SK-N-SH treated with all-trans-retinoic acid at 6 μM for 48 hours (cell line): ENCODE data around the gene KNDC1.

Source experiments
- ARNTL ChIP-seq: fragments of 450-650 bp; formaldehyde crosslinking; IDR thresholded peaks from 2 replicates; pipeline ENCODE4 v1.5.0; 2020; ENCODE audit warnings: low read depth, mild to moderate bottlenecking, moderate library complexity, borderline replicate concordance
- CSDC2 ChIP-seq: fragments of 250-450 bp; sonication (Bioruptor Pico); IDR thresholded peaks from 2 replicates; pipeline ENCODE4 v1.5.0; 2020; ENCODE audit warnings: mild to moderate bottlenecking, moderate library complexity
- CSRNP3 ChIP-seq: fragments of 250-450 bp; sonication (Bioruptor Pico); IDR thresholded peaks from 2 replicates; pipeline ENCODE4 v1.5.1; 2021; ENCODE audit warnings: mild to moderate bottlenecking, moderate library complexity
- OSR1 ChIP-seq: fragments of 250-450 bp; sonication (Bioruptor Pico); IDR thresholded peaks from 2 replicates; pipeline ENCODE4 v1.8.0; 2022; ENCODE audit warnings: moderate library complexity, mild to moderate bottlenecking, inconsistent platforms
- PPARA ChIP-seq: fragments of 250-450 bp; sonication (Bioruptor Pico); IDR thresholded peaks from 2 replicates; pipeline ENCODE4 v1.5.0; 2020; ENCODE audit warnings: mild to moderate bottlenecking, borderline replicate concordance
- TOX ChIP-seq: fragments of 250-450 bp; sonication (Bioruptor Pico); IDR thresholded peaks from 2 replicates; pipeline ENCODE4 v1.8.0; 2021; ENCODE audit warnings: mild to moderate bottlenecking, moderate library complexity, borderline replicate concordance
- ZFP3 ChIP-seq: fragments of 250-450 bp; sonication (Bioruptor Pico); IDR thresholded peaks from 2 replicates; pipeline ENCODE4 v1.5.0; 2020; ENCODE audit warnings: mild to moderate bottlenecking, moderate library complexity
- ZFP30 ChIP-seq: fragments of 450-650 bp; formaldehyde crosslinking; IDR thresholded peaks from 2 replicates; pipeline ENCODE4 v1.5.0; 2022; ENCODE audit warnings: mild to moderate bottlenecking, moderate library complexity
- ZNF565 ChIP-seq: fragments of 450-650 bp; formaldehyde crosslinking; conservative IDR thresholded peaks from 2 replicates; pipeline ENCODE4 v1.5.0; 2020; ENCODE audit warnings: low read depth, mild to moderate bottlenecking, moderate library complexity
- ZNF70 ChIP-seq: fragments of 450-650 bp; formaldehyde crosslinking; IDR thresholded peaks from 2 replicates; pipeline ENCODE4 v1.5.0; 2020; ENCODE audit warnings: mild to moderate bottlenecking, moderate library complexity
- TF ChIP-seq, protein P1 (sequence below): fragments of 250-450 bp; sonication (Bioruptor Pico); IDR thresholded peaks from 2 replicates; pipeline ENCODE4 v1.5.1; 2020; ENCODE audit warnings: low read depth, mild to moderate bottlenecking, moderate library complexity

DNA sequence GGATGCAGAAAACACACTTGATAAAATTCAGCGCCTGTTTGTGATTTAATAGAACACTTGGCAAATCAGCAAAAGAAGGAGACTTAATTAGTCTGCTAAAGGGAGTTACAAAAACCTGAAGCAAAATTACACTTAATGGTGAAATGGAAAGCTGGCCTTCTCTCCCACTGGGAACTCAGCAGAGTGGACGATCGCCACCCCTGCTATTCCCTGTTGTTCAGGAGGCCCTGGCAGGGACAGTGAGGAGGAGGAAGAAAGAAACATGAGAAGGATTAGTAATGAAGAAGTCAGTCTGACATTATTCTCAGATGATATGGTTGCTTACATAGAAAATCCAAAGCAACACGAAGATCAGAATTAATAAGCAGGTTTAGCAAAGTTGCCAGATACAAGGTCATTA is 5.6 kb upstream of the KNDC1 start:
- no peak for TF ChIP-seq PPARA (CRISPR knock-in tag)
- TF ChIP-seq CSRNP3 (CRISPR knock-in tag): no peak
- TF ChIP-seq ZFP30 (CRISPR knock-in tag): no peak
- TF ChIP-seq TOX (CRISPR knock-in tag): no peak
- no peak for TF ChIP-seq ARNTL (CRISPR knock-in tag)
- no peak for TF ChIP-seq ZFP3
- TF ChIP-seq ZNF70 (CRISPR knock-in tag): no peak
- no peak for TF ChIP-seq ZNF565 (CRISPR knock-in tag)
- TF ChIP-seq CSDC2 (CRISPR knock-in tag): no peak
- no peak for TF ChIP-seq OSR1
- TF ChIP-seq, protein P1, sequence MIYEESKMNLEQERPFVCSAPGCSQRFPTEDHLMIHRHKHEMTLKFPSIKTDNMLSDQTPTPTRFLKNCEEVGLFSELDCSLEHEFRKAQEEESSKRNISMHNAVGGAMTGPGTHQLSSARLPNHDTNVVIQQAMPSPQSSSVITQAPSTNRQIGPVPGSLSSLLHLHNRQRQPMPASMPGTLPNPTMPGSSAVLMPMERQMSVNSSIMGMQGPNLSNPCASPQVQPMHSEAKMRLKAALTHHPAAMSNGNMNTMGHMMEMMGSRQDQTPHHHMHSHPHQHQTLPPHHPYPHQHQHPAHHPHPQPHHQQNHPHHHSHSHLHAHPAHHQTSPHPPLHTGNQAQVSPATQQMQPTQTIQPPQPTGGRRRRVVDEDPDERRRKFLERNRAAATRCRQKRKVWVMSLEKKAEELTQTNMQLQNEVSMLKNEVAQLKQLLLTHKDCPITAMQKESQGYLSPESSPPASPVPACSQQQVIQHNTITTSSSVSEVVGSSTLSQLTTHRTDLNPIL (CRISPR knock-in tag): no peak
